DMS114 treated with DMSO at 0.1 percent for 48 hours (cell line): ENCODE results near the gene SH3BGRL3.
"Not testable (repeated sequence)": the region's sequence is repeated elsewhere in the genome, so short reads cannot be mapped to it uniquely, and the experiment has no call there.

Source experiments
- DNase-seq: peaks from one replicate; lab custom pipeline; 2025; ENCODE audit not compliant: unreplicated experiment; lab: John Stamatoyannopoulos, UW

SH3BGRL3 gene

DNA sequence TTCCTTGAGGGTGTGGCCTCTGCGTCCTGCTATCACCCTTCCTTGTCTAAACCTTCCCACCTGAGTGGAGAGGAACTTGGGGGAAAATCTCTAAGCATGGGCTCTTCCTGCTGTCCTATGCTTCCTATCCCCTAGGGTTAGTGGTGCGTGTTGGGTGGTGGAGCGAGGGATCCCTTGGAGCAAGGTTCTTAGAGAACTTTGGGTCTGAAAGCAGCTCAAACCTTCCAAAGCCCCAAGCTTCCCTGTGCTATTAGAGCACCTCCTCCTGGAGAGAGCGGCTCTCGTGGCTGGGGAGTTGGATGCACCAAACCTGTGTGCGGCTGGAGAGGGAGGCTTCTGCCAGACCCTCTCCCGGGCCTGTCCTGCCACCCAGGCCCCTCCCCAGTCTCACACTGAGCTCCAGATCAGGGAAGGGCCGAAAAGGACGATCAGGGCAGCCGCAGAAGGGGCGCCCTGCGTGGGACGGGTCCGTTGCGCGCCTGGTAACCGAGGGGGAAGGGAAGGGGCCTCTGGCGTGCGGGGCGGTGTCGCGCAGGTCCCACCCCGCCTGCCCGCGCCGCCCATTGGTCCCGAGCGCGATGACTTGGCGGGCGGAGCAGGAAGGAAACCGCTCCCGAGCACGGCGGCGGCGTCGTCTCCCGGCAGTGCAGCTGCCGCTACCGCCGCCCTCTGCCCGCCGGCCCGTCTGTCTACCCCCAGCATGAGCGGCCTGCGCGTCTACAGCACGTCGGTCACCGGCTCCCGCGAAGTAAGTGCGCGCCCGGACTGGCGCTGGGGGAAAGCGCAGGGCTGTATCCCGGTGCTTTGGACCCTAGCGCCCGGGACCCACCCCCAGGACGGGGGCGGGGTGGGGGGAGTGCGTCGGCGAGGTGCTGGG, at the start of gene SH3BGRL3:
Gene SH3BGRL3 (plus strand): TSS at position 631 of the 877 bp plus-strand sequence. CDS start 70 bp downstream, at position 701.
- peak; percentile 65 for DNase-seq

DNA sequence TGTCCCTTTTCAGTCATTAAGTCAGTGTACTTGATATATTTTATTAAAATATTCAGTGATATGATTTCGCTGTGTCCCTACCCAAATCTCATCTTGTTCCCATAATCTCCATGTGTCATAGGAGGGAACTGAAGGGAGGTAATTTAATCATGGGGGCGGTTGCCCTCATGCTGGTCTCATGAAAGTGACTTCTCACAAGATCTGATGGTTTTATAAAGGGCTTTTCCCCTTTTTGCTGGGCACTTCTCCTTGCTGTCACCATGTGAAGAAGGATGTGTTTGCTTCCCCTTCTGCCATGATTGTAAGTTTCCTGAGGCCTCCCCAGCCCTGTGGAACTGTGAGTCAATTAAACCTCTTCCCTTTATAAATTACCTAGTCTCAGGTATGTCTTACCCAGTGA, 49.2 kb upstream of the SH3BGRL3 start:
- DNase-seq, result not testable (repeated sequence)

DNA sequence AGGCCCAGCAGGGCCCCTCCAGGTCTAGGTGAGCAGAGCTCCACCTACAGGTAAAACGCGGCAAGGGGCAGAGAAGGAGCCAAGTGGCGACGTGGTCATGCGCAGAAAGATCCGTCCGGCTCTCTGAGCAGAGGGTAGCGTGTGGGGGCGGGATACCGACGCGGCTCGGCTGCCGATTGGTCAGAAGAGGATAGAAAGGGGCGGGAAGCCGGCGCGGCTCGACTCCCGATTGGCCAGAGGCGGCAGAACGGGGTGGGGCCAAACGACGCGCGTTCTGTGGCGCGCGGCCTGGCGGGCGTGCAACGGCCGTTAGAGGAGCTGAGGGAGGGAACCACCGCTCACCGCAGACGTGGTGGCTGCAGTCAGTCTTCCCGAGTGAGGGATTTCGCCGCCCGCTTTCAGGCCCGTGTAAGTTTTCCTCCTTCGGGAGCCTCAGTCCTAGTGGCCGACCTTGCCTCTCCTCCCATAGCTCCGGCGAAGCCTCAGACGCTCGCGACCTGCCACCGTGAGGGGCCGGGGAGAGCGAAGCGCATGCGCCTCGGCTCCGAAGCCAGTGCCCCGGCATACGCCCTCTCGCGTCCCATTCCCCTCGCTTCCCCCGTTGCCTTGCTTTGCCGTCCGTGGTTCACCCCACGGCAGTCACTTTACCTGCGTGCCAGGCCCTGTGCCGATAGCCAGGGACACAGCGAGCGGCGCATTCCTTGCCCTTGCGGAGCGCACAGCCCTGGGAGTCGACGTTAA, 45.8 kb upstream of the SH3BGRL3 start, which contains the start of gene CEP85:
Gene CEP85 (plus strand): TSS at position 298 of the 741 bp plus-strand sequence. CDS start 5,584 bp downstream, outside the sequence.
- DNase-seq, result peak; percentile 95

DNA sequence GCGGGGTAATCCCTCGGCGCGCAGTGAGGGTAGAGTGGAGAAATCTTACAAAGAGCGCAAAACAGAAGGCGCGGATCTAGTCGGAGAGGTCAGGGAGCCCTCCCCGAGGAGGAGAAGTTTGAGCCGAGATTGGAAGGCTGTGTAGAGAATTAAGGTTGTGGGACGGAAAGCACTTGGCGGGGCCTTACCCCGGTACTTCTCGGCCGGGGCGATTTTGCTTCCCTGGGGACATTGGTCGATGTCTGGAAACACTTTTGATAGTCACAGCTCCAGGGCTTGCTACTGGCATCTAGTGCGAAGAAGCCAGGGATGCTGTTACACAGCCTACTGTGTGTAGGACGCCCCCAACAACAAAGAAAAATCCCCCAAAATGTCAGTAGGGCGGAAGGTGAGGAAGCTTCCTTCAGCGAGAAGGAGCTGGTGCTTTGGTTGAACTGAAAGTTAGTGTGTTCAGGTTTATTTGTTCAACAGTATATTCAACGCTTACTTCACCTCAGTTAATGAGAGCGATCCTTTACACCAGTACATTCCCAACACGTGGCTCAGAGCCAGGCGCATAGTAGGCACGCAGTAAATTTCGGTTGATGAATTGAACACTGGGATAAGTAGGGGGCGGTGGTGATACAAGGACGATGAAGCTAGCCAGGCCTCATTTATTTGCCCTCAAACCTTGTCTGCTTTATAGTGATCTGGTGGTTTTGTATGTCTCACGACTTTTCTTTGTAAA, 45.1 kb upstream of the SH3BGRL3 start:
- DNase-seq, result peak; percentile 29

DNA sequence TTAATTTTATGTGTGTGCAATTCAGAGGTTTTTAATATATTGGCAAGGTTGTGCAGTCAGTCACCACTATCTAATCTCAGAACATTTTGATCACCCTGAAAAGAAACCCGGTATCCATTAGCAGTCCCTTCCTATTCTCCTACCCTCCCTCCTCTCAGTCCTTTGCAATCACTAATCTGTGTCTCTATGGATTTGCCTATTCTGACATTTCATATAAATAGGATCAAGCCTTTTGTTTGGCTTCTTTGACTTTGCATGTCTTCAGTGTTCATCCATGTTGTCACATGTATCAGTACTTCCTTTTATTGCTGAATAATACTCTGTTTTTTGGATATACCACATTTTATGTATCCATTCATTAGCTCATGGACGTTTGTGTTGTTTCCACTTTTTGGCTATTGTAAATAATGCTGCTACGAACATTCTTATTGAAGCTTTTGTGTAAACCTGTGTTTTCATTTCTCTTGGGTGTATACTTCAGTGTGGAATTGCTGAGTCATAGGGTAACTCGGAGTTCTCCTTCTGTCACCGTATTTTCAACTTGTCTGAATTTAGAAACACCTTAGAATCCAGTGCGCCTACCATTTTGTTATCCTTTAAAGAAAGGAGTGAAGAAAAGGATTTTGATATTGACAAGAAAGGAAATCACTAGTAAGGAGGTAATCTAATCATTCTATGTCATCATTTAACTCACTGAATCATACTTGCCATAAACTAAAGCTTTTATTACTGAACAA, 42.5 kb upstream of the SH3BGRL3 start:
- DNase-seq, result no peak

DNA sequence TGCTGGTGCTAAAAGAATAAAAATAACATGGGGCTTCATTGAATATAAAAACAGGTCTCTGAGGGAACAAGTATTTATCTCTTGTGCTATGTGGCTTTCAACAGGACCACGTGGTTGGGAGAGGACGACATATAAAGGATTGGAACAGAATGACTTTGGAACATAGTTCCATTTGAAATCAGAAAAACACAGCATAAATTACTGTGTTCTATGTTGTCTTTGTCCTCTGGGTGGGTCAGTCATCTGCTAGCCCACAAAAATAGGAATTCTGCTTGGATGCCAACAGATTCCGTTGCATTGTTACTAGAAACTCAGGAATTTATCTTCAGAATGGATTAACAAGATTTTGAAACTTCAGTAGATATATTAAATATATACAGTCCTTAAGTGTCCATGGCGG, 40.0 kb upstream of the SH3BGRL3 start:
- DNase-seq, result no peak

DNA sequence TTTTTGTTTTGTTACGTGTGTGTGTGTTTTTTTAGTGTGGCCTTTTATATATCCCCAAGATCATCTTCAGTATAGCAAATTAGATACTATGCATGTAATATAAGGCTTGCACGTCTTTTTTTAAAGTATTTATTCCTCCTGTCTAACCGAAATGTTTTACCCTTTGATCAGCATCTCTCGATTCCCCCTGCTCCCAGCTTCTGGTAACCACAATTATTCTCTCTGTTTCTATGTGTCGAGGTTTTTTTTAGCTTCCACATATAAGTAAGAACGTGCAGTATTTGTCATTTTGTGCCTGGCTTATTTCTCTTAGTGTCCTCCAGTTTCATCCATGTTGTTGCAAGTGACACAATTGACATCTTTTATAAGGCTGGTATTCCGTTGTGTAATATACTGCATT, 27.2 kb upstream of the SH3BGRL3 start:
- DNase-seq, result no peak

DNA sequence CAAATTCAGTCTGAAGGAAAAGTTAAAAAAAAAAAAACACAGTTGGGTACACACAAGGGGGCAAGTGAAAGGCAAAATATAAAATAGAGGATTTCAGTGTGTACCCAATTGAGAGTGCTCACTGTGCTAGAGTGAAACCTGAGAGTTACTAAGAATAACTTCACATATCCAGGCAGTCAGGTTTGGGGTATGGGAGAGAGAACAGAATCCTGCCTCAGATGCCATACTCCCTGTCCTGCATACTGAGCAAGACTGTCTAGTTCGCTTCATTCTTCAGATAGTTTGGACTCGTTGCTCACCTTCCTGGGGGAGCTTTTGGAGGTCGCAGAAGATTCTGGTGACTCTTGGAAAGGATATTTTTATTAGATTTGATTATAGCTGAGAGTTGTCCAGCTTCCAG, 25.5 kb upstream of the SH3BGRL3 start:
- DNase-seq, result no peak

DNA sequence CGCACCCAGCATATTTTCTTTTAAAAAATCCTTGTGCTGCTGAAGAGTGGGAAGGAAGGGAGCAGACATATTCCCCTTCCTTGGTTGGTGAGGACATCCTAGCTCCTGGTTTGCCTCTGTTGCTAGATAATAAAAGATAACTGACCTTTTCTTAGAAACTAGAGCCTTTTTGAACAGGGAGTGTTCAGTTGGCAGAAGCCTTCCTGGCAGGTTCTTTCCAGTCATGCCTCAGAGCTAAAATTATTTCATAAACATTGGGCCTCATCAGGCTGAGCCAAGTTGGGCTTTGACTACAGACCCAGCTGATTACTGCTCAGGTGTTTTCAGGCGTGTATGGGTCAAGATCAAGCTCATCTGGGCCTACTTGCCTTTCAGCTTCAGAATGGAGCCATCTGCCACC, 22.7 kb upstream of the SH3BGRL3 start:
- DNase-seq, result no peak

DNA sequence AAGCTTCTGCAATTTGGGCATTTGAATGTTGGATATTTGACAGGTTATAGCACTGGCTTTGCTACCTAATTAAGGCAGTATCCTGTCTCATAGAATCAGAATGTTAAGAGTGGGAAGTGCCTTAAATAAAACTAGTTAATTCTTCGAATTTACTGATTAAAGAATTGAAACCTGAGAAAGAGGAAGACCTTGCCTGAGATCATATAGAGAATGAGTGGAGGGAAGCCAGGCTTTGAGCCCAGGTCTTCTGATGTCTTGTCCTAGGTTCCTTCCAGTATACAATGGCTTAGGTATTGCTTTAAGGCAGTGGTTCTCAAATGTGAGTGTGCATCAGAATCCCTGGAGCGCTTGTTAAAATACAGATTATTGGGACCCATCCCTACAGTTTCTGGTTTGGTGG, 20.9 kb upstream of the SH3BGRL3 start:
- no peak for DNase-seq

DNA sequence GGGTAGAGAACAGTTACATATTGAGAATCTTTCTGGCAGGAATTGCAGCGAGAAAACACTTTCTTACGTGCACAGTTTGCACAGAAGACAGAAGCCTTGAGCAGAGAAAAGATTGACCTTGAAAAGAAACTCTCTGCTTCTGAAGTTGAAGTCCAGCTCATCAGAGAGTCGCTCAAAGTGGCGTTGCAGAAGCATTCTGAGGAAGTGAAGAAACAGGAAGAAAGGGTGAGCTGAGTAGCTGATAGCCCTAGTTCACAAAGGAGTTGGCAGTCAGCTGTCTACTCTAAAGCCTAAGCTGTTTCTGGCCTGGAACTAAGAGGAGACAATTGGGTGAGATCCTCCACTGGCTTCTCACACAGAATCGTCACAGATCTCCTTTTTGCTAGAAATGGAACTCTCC, 20.3 kb upstream of the SH3BGRL3 start:
- DNase-seq, result no peak

DNA sequence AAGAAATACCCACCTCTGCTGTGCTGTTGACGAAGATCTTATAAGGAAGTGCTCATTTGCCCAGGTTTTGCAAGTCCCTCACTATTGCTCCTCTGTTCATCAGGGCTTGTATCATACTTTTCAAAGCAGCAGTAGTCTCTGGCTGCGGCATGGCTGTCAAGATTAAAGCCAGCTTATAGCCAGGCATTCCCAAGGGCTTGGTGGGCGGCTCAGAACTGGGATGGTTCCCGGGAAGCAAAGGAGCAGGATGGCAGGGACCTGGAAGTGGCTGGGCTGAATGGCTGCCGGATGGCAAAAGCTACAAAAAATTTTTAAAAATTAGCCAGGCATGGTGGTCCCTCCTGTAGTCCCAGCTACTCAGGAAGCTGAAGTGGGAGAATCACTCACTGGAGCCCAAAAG, 16.7 kb upstream of the SH3BGRL3 start:
- DNase-seq, result no peak

DNA sequence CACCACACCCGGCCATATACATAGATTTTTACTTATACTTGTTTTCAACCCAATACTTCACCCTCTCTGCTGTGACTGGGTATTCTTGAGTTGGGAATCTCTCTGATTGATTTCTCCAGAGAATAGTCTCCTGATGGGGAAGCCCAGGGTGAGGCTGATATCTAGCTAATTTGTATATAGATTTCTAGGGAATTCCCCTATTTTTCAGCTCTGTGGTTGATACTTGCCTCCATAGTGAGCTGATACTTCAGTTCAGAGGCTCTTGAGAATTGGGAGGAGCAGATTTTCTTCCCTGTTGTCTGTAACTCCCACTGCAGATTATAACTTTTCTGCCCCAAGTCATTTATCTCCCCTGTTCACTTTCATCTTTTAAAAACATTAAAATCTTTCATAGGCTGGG, 14.5 kb upstream of the SH3BGRL3 start:
- DNase-seq, result no peak

DNA sequence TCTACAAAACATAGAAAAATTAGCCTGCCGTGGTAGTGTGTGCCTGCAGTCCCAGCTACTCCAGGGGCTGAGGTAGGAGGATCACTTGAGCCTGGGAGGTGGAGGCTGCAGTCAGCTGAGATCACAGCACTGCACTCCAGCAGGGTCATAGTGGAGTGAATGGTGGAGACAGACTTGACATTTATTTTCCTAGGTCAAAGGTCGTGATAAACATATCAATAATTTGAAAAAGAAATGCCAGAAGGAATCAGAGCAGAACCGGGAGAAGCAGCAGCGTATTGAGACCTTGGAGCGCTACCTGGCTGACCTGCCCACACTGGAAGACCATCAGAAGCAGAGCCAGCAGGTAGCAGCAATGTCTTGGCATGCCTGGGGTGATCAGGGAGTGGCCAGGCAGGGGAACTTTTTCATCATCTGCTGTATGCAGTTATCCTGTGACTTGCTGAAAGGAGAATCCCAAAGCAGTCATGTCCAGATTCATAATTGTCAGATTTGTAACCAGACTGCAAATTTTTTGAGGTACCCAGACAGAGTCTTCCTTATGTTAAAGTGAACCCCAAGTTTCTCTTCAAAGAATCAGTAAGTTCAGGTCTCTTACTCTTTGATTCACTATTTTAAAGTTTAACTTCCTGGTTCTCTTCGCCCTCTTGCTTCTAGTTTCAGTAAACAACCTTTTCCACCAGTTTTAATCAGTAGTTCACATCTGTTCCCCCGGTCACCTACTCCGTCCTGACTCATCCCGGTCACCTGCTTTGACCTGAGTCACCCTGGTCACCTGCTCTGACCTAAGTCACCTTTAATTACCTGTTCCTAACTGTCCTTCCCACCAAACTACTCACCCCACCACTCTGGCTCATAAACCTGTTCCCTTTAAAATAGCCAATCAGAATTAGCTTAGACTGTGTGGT, 11.3 kb upstream of the SH3BGRL3 start:
- DNase-seq, result no peak

DNA sequence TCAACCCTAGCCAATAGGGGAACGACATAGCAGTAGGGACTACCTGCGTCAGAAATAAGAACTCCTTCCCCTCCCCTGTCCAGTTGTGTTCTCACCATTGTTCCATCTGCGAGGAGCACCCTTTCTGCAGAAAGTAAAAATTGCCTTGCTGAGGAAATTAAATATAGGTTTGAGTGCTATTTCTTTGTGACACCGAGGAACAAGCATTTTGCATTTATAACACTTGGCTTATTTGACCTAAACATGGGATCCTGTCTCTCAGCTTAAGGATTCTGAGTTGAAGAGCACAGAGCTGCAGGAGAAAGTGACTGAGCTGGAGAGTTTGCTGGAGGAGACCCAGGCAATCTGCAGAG, 10.7 kb upstream of the SH3BGRL3 start:
- DNase-seq, result no peak

DNA sequence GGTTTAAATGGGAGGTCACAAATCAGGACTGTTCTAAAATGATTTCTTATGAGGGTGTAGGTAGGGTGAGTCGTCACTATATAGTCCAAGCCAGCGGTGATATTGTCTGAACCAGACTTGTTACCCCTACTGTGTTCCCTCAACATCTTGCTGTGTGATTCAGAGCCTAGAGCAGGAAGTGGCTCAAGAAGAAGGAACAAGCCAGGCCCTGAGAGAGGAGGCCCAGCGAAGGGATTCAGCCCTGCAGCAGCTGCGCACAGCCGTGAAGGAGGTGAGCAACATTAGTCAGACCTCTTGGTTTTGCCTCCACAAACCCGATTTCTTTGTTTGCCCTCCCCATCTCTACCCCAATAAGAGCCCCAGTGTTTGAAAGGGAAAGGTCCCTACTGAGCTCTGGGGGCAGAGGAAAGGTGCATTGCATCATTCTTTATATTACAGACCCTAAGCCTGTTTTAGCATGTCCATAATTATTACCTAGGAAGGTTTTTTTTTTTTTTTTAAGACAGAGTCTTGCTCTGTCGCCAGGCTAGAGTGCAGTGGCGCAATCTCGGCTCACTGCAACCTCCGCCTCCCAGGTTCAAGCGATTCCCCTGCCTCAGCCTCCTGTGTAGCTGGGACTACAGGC, 5.0 kb upstream of the SH3BGRL3 start:
- no peak for DNase-seq

DNA sequence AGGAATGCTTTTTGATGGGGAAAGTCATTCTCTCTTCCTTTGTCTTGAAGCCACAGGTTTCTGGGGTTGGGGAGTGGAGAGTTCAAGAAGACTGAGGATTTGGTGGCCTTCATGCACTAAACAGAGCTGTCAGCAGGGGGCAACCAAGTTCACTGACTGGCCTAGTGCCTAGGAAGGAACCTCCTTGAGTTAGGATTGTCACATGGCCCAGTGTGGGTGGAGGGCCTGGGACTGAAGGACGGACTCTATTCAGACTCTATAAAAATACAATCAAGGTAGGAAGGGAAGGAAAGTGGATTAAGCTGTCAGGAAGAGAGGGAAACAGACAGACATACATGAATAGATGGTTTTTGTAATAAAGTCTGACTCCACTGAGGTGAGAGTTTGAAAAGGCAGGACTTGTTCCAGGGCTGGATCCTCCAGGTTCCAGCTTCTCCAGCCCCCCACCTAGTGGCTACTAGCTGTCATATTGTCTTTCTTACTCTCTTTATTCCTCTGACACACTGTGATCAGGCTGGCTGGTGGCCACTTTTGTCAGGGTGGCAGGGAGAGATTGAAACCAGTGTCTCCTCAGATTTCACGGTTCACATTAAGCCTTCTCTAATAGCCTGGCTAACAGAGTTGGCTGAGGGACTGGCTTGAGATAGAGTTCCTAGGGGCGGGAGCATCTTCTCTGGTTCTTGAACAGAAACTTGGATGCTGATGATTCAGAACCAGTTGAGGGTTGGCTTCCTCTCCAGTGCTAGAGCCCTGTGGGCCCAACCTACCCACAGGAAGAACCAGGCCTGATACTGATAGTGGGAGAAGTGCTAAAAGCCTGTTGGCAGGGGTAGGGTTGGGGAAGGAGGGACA, 4.1 kb upstream of the SH3BGRL3 start:
- DNase-seq, result peak; percentile 71

DNA sequence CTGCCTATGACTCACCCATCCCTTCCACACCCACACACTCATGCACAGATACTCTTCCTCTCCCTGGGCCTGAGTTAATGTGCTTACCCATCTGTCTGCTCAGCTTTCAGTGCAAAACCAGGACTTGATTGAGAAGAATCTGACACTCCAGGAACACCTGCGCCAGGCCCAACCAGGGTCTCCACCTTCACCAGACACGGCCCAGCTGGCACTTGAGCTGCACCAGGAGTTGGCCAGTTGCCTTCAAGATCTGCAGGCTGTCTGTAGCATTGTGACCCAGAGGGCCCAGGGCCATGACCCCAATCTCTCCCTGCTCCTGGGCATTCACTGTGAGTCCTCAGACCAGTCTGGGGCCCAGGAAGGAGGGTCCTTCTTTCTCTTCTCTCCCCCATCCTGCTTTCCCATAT, 3.5 kb upstream of the SH3BGRL3 start:
- DNase-seq, result no peak
